ENCODE measurements around the gene TNS1. TPM values are rescaled to one million over a fixed set of nuclear protein-coding genes. Genes with fewer than 3 reads are reported as not detected.
A peak's percentile ranks its signal among the peaks of the same experiment; 100 is the strongest.
"Not testable (repeated sequence)": the region's sequence is repeated elsewhere in the genome, so short reads cannot be mapped to it uniquely, and the experiment has no call there.

The TNS1 gene
- polyA plus RNA-seq, 3 donors = 0.26 to 1.6 (median 1.5) TPM

DNA sequence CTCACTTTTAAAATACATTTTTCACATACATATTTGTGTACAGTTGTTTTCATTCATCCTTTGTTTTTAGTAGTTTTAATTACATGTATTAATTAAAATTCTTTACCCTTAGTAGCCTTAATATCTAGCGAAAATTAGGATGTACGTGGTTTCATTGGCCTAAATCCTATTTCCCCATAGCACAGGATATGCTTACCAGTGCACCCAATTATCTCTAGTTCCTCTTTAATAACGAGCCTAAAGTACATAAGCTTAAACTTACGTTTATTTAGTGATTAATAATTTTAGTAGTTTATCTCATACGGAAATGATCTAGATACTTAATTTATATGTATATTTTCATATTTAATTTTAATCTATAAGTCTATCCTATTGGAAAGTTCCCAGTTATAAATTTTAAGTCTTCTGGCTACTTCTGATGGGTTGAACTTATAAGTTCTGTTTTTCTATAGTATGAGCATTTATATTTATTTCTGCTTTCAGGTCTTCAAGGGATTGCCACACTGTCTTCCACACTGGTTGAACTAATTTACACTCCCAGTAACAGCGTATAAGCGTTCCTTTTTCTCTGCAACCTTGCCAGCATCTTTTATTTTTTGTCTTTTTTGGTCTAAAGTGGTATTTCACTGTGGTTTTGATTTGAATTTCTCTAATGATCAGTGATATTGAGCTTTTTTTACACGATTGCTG lies 44.9 kb upstream of the TNS1 start:
- Mint-ChIP-seq H3K27me3 (ENCODE audit: low read depth in 3 of 3) (peaks cover 0 to 2% (median 0%) of the 10 kb centered on the region in 3 donors), H3K4me3 (peak overlapping the region in 1 of 2 donors; percentile 73), H3K36me3 (peaks cover 8 to 19% of the 10 kb centered on the region in 2 donors), H3K9me3 (peaks cover 4 to 21% (median 12%) of the 10 kb centered on the region in 7 donors), H3K4me1 (peaks cover 73% of the 10 kb centered on the region), H3K27ac (peak overlapping the region; percentile 89 to 97 (median 96))
- peak overlapping the region; percentile 6 for H3K9ac ChIP-seq (ENCODE audit: insufficient read depth, low read length, poor library complexity, severe bottlenecking)
- H3K27me3 ChIP-seq (ENCODE audit: control insufficient read depth in 2 of 2, insufficient read depth in 2 of 2, low read length in 2 of 2) = no peaks in the 10 kb centered on the region
- intact Hi-C loops (cut with micrococcal nuclease) = no loop called here
- H3K27ac ChIP-seq (ENCODE audit: low read depth in 1 of 2, low read length in 2 of 2) = peak overlapping the region in 1 of 2 donors; percentile 88
- H3K79me2 ChIP-seq (ENCODE audit: insufficient read depth, low read length) = peaks cover 22% of the 10 kb centered on the region
- WGBS (ENCODE audit: insufficient coverage) = 0% methylated on average over 1 of the region's 8 CpGs
- TF ChIP-seq, protein P1, sequence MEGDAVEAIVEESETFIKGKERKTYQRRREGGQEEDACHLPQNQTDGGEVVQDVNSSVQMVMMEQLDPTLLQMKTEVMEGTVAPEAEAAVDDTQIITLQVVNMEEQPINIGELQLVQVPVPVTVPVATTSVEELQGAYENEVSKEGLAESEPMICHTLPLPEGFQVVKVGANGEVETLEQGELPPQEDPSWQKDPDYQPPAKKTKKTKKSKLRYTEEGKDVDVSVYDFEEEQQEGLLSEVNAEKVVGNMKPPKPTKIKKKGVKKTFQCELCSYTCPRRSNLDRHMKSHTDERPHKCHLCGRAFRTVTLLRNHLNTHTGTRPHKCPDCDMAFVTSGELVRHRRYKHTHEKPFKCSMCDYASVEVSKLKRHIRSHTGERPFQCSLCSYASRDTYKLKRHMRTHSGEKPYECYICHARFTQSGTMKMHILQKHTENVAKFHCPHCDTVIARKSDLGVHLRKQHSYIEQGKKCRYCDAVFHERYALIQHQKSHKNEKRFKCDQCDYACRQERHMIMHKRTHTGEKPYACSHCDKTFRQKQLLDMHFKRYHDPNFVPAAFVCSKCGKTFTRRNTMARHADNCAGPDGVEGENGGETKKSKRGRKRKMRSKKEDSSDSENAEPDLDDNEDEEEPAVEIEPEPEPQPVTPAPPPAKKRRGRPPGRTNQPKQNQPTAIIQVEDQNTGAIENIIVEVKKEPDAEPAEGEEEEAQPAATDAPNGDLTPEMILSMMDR (IDR thresholded peaks at IDR 0.05) = no peak
- no peak overlapping the region for H2AFZ ChIP-seq (ENCODE audit: insufficient read depth, low read depth, low read length, poor library complexity, severe bottlenecking)
- H3K4me3 ChIP-seq (replicated peaks in 1 of 3; ENCODE audit: low read depth in 2 of 3, low read length in 3 of 3) = peak overlapping the region in 2 of 3 experiments; percentile 16 to 60
- peaks cover 46 to 68% of the 10 kb centered on the region in 2 donors for H3K4me1 ChIP-seq (ENCODE audit: control insufficient read depth in 1 of 2, insufficient read depth in 2 of 2, low read length in 2 of 2)
- peak overlapping the region; percentile 62 for H3K4me2 ChIP-seq (replicated peaks; ENCODE audit: extremely low read depth, low read length, poor library complexity, severe bottlenecking)
- peaks cover 0 to 21% of the 10 kb centered on the region in 2 donors for H3K9me3 ChIP-seq (replicated peaks in 1 of 2; ENCODE audit: control insufficient read depth in 1 of 2, insufficient read depth in 1 of 2, low read length in 2 of 2)
- no peaks in the 10 kb centered on the region for H4K20me1 ChIP-seq (ENCODE audit: insufficient read depth, low read length)
- peak; percentile 55 to 82 (median 74) for DNase-seq
- H3K36me3 ChIP-seq (replicated peaks in 1 of 2; ENCODE audit: control insufficient read depth in 1 of 2, insufficient read depth in 2 of 2, low read length in 2 of 2) = no peaks in the 10 kb centered on the region

DNA sequence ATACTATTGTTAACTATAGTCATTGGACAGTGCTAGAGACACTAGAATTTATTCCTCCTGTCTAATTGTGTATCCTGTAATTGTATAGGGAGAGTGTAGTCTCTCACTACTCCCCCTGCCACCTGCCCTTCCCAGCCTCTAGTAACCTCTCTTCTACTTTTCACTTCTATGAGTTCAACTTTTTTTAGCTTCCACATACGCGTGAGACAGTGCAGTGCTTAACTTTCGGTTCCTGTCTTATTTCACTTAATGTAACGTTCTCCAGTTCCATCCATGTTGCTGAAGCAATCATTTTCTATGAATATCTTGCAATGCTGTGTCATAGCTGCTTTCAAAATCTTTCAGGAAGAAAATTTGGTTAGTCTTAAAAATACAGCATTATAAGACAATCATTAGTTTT lies 43.4 kb upstream of the TNS1 start:
- H3K4me1 Mint-ChIP-seq = peaks cover 76% of the 10 kb centered on the region
- intact Hi-C loops (cut with micrococcal nuclease) = no loop called here

DNA sequence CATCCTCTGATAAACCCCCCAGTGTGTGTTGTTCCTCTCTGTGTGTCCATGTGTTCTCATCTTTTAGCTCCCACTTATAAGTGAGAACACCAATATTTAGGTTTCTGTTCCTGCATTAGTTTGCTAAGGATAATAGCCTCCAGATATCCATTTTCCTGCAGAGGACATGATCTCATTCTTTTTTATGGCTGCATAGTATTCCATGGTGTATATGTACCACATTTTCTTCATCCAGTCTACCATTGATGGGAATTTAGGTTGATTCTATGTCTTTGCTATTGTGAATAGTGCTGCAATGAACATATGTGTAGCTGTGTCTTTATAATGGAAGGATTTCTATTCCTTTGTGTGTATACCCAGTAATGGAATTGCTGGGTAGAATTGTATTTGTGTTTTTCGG lies 41.8 kb upstream of the TNS1 start:
- intact Hi-C loops (cut with micrococcal nuclease); H4K20me1 ChIP-seq (ENCODE audit: insufficient read depth, low read length): not testable (repeated sequence)
- peak overlapping the region in 1 of 2 donors; percentile 88 for H3K27ac ChIP-seq (ENCODE audit: low read depth in 1 of 2, low read length in 2 of 2)

More for the DNA sequence above, 43.4 kb upstream of the TNS1 start:
- H4K20me1 ChIP-seq (ENCODE audit: insufficient read depth, low read length) = no peaks in the 10 kb centered on the region
- 0% methylated on average over 2 of the region's 4 CpGs for WGBS (ENCODE audit: insufficient coverage)
- H3K9me3 ChIP-seq (replicated peaks in 1 of 2; ENCODE audit: control insufficient read depth in 1 of 2, insufficient read depth in 1 of 2, low read length in 2 of 2) = peaks cover 0 to 22% of the 10 kb centered on the region in 2 donors
- H3K9ac ChIP-seq (ENCODE audit: insufficient read depth, low read length, poor library complexity, severe bottlenecking) = peak overlapping the region; percentile 49
- H3K27ac ChIP-seq (ENCODE audit: low read depth in 1 of 2, low read length in 2 of 2) = peak overlapping the region; percentile 88
- H3K27ac Mint-ChIP-seq = peak overlapping the region; percentile 89 to 97 (median 96)
- DNase-seq = peak; percentile 82 to 95 (median 91)
- H3K79me2 ChIP-seq (ENCODE audit: insufficient read depth, low read length) = peaks cover 22% of the 10 kb centered on the region
- peaks cover 0 to 2% (median 0%) of the 10 kb centered on the region in 3 donors for H3K27me3 Mint-ChIP-seq (ENCODE audit: low read depth in 3 of 3)
- peak overlapping the region; percentile 62 for H3K4me2 ChIP-seq (replicated peaks; ENCODE audit: extremely low read depth, low read length, poor library complexity, severe bottlenecking)
- H3K36me3 ChIP-seq (replicated peaks in 1 of 2; ENCODE audit: control insufficient read depth in 1 of 2, insufficient read depth in 2 of 2, low read length in 2 of 2) = no peaks in the 10 kb centered on the region
- peaks cover 4 to 21% (median 12%) of the 10 kb centered on the region in 7 donors for H3K9me3 Mint-ChIP-seq
- peak overlapping the region in 1 of 3 experiments; percentile 60 for H3K4me3 ChIP-seq (replicated peaks in 1 of 3; ENCODE audit: low read depth in 2 of 3, low read length in 3 of 3)
- TF ChIP-seq, protein P1 (IDR thresholded peaks at IDR 0.05) = no peak
- H3K27me3 ChIP-seq (ENCODE audit: control insufficient read depth in 2 of 2, insufficient read depth in 2 of 2, low read length in 2 of 2) = no peaks in the 10 kb centered on the region
- peaks cover 12 to 19% of the 10 kb centered on the region in 2 donors for H3K36me3 Mint-ChIP-seq
- peak overlapping the region; percentile 28 to 83 for H3K4me3 Mint-ChIP-seq
- H3K4me1 ChIP-seq (ENCODE audit: control insufficient read depth in 1 of 2, insufficient read depth in 2 of 2, low read length in 2 of 2) = peaks cover 46 to 74% of the 10 kb centered on the region in 2 donors
- H2AFZ ChIP-seq (ENCODE audit: insufficient read depth, low read depth, low read length, poor library complexity, severe bottlenecking) = no peak overlapping the region

More for the DNA sequence above, 41.8 kb upstream of the TNS1 start:
- H3K27me3 Mint-ChIP-seq (ENCODE audit: low read depth in 3 of 3); H3K27me3 ChIP-seq (ENCODE audit: control insufficient read depth in 2 of 2, insufficient read depth in 2 of 2, low read length in 2 of 2); DNase-seq; H3K36me3 ChIP-seq (replicated peaks in 1 of 2; ENCODE audit: control insufficient read depth in 1 of 2, insufficient read depth in 2 of 2, low read length in 2 of 2); H3K4me2 ChIP-seq (replicated peaks; ENCODE audit: extremely low read depth, low read length, poor library complexity, severe bottlenecking); H3K4me3 Mint-ChIP-seq; H3K4me3 ChIP-seq (replicated peaks in 1 of 3; ENCODE audit: low read depth in 2 of 3, low read length in 3 of 3); H3K9ac ChIP-seq (ENCODE audit: insufficient read depth, low read length, poor library complexity, severe bottlenecking); H2AFZ ChIP-seq (ENCODE audit: insufficient read depth, low read depth, low read length, poor library complexity, severe bottlenecking): not testable (repeated sequence)
- peaks cover 11 to 12% of the 10 kb centered on the region in 2 donors for H3K36me3 Mint-ChIP-seq
- H3K9me3 ChIP-seq (replicated peaks in 1 of 2; ENCODE audit: control insufficient read depth in 1 of 2, insufficient read depth in 1 of 2, low read length in 2 of 2) = peaks cover 0 to 15% of the 10 kb centered on the region in 2 donors
- peak overlapping the region in 4 of 7 donors; percentile 72 to 92 (median 76) for H3K27ac Mint-ChIP-seq
- peaks cover 37 to 68% of the 10 kb centered on the region in 2 donors for H3K4me1 ChIP-seq (ENCODE audit: control insufficient read depth in 1 of 2, insufficient read depth in 2 of 2, low read length in 2 of 2)
- no CpG with 5 or more reads among the region's 1 CpG for WGBS (ENCODE audit: insufficient coverage)
- peaks cover 73% of the 10 kb centered on the region for H3K4me1 Mint-ChIP-seq
- peaks cover 0 to 14% (median 9%) of the 10 kb centered on the region in 7 donors for H3K9me3 Mint-ChIP-seq
- peaks cover 11% of the 10 kb centered on the region for H3K79me2 ChIP-seq (ENCODE audit: insufficient read depth, low read length)

All from CD14-positive monocyte (primary cell).